ENCODE data around the gene RGS3. TPM values are rescaled to one million over a fixed set of nuclear protein-coding genes. Genes with fewer than 3 reads are reported as not detected.

RGS3 gene
- total RNA-seq, 1 experiment from 2014 or later, result 71.1 TPM

- Histone ChIP-seq H3K27me3 (replicated peaks; ENCODE audit: control insufficient read depth, insufficient read depth, low read length) (no peaks in the 10 kb centered on the region), H3K4me3 (ENCODE audit: low read depth, low read length) (no peak overlapping the region), H3K4me1 (no peaks in the 10 kb centered on the region), H3K9me3 (no peaks in the 10 kb centered on the region), H3K36me3 (ENCODE audit: control insufficient read depth, insufficient read depth, low read length) (no peaks in the 10 kb centered on the region)
- H3K9me3 Mint-ChIP-seq (ENCODE audit: unreplicated experiment), result no peaks in the 10 kb centered on the region
- H3K4me1 Mint-ChIP-seq (ENCODE audit: low read depth, unreplicated experiment), result no peaks in the 10 kb centered on the region
- intact Hi-C loops (cut with micrococcal nuclease; ENCODE audit: unreplicated experiment), result no loop called here
- H3K4me3 Mint-ChIP-seq (ENCODE audit: unreplicated experiment), result no peak overlapping the region
- CTCF ChIA-PET, result no interaction called here
- no peaks in the 10 kb centered on the region for H3K27me3 Mint-ChIP-seq (ENCODE audit: insufficient read depth, unreplicated experiment)
- POLR2A ChIA-PET, result interaction anchor here (0.6 to 1.2 kb wide), 2 partner anchors 17 to 53 kb away, joined by 3 to 7 read pairs; partner anchors contain the start of genes C9orf43 and POLE3
- no TSS peak for BruUV-seq (replicated peaks)
- no peak for DNase-seq
- no peak overlapping the region for H3K27ac Mint-ChIP-seq (ENCODE audit: unreplicated experiment)
- no peaks in the 10 kb centered on the region for H3K36me3 Mint-ChIP-seq (ENCODE audit: insufficient read depth, unreplicated experiment)
- TF ChIP-seq CTCF (IDR thresholded peaks at IDR 0.05; ENCODE audit: insufficient read depth in 1 of 2, low read depth in 1 of 2, low read length in 1 of 2, severe bottlenecking in 1 of 2, unreplicated experiment in 1 of 2), result no peak
Observed at GRCh38 chr9:113427629-113428028, 35.9 kb upstream of the RGS3 start.

- no peak overlapping the region for H3K4me3 ChIP-seq (ENCODE audit: low read depth, low read length)
- DNase-seq, result no peak
- ChIA-PET POLR2A (interaction anchor here (0.6 to 1.2 kb wide), 2 partner anchors 18 to 52 kb away, joined by 3 to 7 read pairs; partner anchors contain the start of genes C9orf43 and POLE3), CTCF (no interaction called here)
- no peaks in the 10 kb centered on the region for H3K36me3 Mint-ChIP-seq (ENCODE audit: insufficient read depth, unreplicated experiment)
- H3K27ac Mint-ChIP-seq (ENCODE audit: unreplicated experiment), result no peak overlapping the region
- intact Hi-C loops (cut with micrococcal nuclease; ENCODE audit: unreplicated experiment), result no loop called here
- H3K4me1 Mint-ChIP-seq (ENCODE audit: low read depth, unreplicated experiment), result no peaks in the 10 kb centered on the region
- H3K27me3 Mint-ChIP-seq (ENCODE audit: insufficient read depth, unreplicated experiment), result no peaks in the 10 kb centered on the region
- H3K27me3 ChIP-seq (replicated peaks; ENCODE audit: control insufficient read depth, insufficient read depth, low read length), result no peaks in the 10 kb centered on the region
- H3K4me1 ChIP-seq, result no peaks in the 10 kb centered on the region
- no peak overlapping the region for H3K4me3 Mint-ChIP-seq (ENCODE audit: unreplicated experiment)
- no peaks in the 10 kb centered on the region for H3K36me3 ChIP-seq (ENCODE audit: control insufficient read depth, insufficient read depth, low read length)
- H3K9me3 ChIP-seq, result no peaks in the 10 kb centered on the region
- BruUV-seq (replicated peaks), result no TSS peak
- TF ChIP-seq CTCF (IDR thresholded peaks at IDR 0.05; ENCODE audit: insufficient read depth in 1 of 2, low read depth in 1 of 2, low read length in 1 of 2, severe bottlenecking in 1 of 2, unreplicated experiment in 1 of 2), result no peak
- H3K9me3 Mint-ChIP-seq (ENCODE audit: unreplicated experiment), result no peaks in the 10 kb centered on the region
Observed at GRCh38 chr9:113428062-113428615, 35.4 kb upstream of the RGS3 start.

- H3K4me3 Mint-ChIP-seq (ENCODE audit: unreplicated experiment), result no peak overlapping the region
- H3K9me3 Mint-ChIP-seq (ENCODE audit: unreplicated experiment), result peaks cover 3% of the 10 kb centered on the region
- peaks cover under 1% of the 10 kb centered on the region for H3K4me1 Mint-ChIP-seq (ENCODE audit: low read depth, unreplicated experiment)
- intact Hi-C loops (cut with micrococcal nuclease; ENCODE audit: unreplicated experiment), result no loop called here
- ChIA-PET CTCF (no interaction called here), POLR2A (no interaction called here)
- TF ChIP-seq CTCF (IDR thresholded peaks at IDR 0.05; ENCODE audit: insufficient read depth in 1 of 2, low read depth in 1 of 2, low read length in 1 of 2, severe bottlenecking in 1 of 2, unreplicated experiment in 1 of 2), result no peak
- H3K4me1 ChIP-seq, result no peaks in the 10 kb centered on the region
- H3K36me3 ChIP-seq (ENCODE audit: control insufficient read depth, insufficient read depth, low read length), result no peaks in the 10 kb centered on the region
- no peaks in the 10 kb centered on the region for H3K27me3 Mint-ChIP-seq (ENCODE audit: insufficient read depth, unreplicated experiment)
- no peaks in the 10 kb centered on the region for H3K27me3 ChIP-seq (replicated peaks; ENCODE audit: control insufficient read depth, insufficient read depth, low read length)
- BruUV-seq (replicated peaks), result no TSS peak
- no peak overlapping the region for H3K27ac Mint-ChIP-seq (ENCODE audit: unreplicated experiment)
- H3K4me3 ChIP-seq (ENCODE audit: low read depth, low read length), result no peak overlapping the region
- peaks cover 5% of the 10 kb centered on the region for H3K36me3 Mint-ChIP-seq (ENCODE audit: insufficient read depth, unreplicated experiment)
- no peak for DNase-seq
- H3K9me3 ChIP-seq, result no peaks in the 10 kb centered on the region
Observed at GRCh38 chr9:113431191-113431590, 32.3 kb upstream of the RGS3 start.
